HL-60 (cell line): ENCODE results near the gene DLX6.

ENCODE experiments used
- DNase-seq, 2 experiments: peaks; one replicate each; pipeline ENCODE4 v3.0.0-alpha.2; 2010 to 2020; ENCODE audit warnings: low read depth in 1 of 2, low spot score in 1 of 2
- H3K27ac ChIP-seq: fragments of 250-450 bp; sonication (Bioruptor Pico); replicated peaks from 2 replicates; pipeline ENCODE4 v1.5.1; 2020; ENCODE audit warnings: mild to moderate bottlenecking, moderate library complexity
- H3K27me3 ChIP-seq: fragments of 250-450 bp; sonication (Bioruptor Pico); 2 replicates; pipeline ENCODE4 v1.5.1; 2021; ENCODE audit warnings: mild to moderate bottlenecking, moderate library complexity; ENCODE audit not compliant: insufficient read depth, poor library complexity, severe bottlenecking
- H3K4me3 ChIP-seq: replicated peaks from 2 replicates; pipeline ENCODE4 v1.5.1; 2011; ENCODE audit warnings: mild to moderate bottlenecking, control low read depth, low read length; ENCODE audit not compliant: insufficient read depth
- CTCF ChIP-seq: IDR thresholded peaks from one replicate; pipeline ENCODE4 v1.5.1; 2011; ENCODE audit warnings: low read length, control low read depth, inconsistent platforms; ENCODE audit not compliant: insufficient read depth
- GABPA ChIP-seq: IDR thresholded peaks from 2 replicates; pipeline ENCODE4 v1.6.1; 2012; ENCODE audit warnings: low read depth
- POLR2AphosphoS5 ChIP-seq: IDR thresholded peaks from 2 replicates; pipeline ENCODE4 v1.6.1; 2012; ENCODE audit warnings: low read depth
- REST ChIP-seq: IDR thresholded peaks from 2 replicates; pipeline ENCODE4 v1.6.1; 2012; ENCODE audit warnings: low read depth; ENCODE audit not compliant: insufficient replicate concordance
- SPI1 ChIP-seq: IDR thresholded peaks from 2 replicates; pipeline ENCODE4 v1.6.1; 2012; ENCODE audit warnings: low read depth, mild to moderate bottlenecking, borderline replicate concordance

The DLX6 gene

GRCh38 chr7:96993094-96993865, 12.1 kb upstream of the DLX6 start:
- no peak for DNase-seq
- TF ChIP-seq SPI1 = no peak
- no peak for TF ChIP-seq POLR2AphosphoS5
- TF ChIP-seq CTCF = no peak
- Histone ChIP-seq H3K27me3 (peaks cover 51% of the 10 kb centered on the region), H3K27ac (no peak overlapping the region), H3K4me3 (no peak overlapping the region)

- no peak for TF ChIP-seq REST
- TF ChIP-seq CTCF = no peak
- no peak for TF ChIP-seq POLR2AphosphoS5
- no peak for TF ChIP-seq GABPA
- no peak for TF ChIP-seq SPI1
- Histone ChIP-seq H3K27me3 (peaks cover 51% of the 10 kb centered on the region), H3K27ac (no peak overlapping the region), H3K4me3 (no peak overlapping the region)
- DNase-seq = no peak
Measured at GRCh38 chr7:96993980-96994379, 11.4 kb upstream of the DLX6 start.

DNA sequence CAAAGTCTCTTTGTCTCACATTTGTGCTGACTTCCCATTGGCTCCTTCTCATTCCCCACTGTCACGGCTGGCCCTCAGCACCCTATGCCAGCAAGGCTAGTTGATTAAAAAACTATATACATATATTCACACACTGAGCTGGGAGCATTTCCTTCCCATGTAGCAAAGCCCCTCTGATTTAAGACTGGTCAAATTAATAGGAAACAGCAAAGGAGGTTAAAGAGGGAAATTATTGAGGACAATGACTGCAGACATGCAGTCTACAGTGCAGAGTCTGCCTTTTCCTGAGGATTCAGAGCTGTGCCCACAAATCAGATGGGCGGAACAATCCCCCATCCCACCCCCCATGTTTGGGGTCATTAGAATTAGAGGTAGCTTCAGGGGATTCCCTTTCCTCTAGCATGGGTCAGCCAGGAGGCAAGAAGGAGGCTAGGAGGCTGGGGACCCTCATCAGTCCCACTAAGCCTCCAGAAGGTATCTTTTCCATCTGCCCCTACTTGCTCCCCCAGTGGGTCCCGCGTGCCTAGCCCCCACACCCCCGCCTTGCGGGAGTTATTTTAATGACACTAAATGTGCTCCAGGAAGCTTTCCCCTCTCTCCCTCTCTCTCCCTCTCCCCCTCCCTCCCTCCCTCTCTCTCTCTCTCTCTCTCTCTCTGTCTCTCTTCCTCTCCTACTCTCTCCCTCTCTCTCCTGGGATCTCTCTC, 9.8 kb upstream of the DLX6 start:
- no peak overlapping the region for H3K4me3 ChIP-seq

More for the DNA sequence above, 9.8 kb upstream of the DLX6 start:
- Histone ChIP-seq H3K27ac (no peak overlapping the region), H3K27me3 (peaks cover 54% of the 10 kb centered on the region)
- no peak for DNase-seq
- TF ChIP-seq REST = no peak
- no peak for TF ChIP-seq SPI1
- TF ChIP-seq CTCF = no peak
- TF ChIP-seq POLR2AphosphoS5 = no peak
- TF ChIP-seq GABPA = no peak
